ENCODE data around the gene DTNA. TPM values are rescaled to one million over a fixed set of nuclear protein-coding genes. Genes with fewer than 3 reads are reported as not detected.

The DTNA gene
- total and polyA plus RNA-seq, 2 of the 8 experiments (the other 6 are each of a cell fraction or from before 2014, with no cell fraction given) = 30.2 to 32.7 TPM

GRCh38 chr18:34757666-34758065 lies 47.6 kb downstream of the DTNA start (continued):
- TF ChIP-seq, protein P1, sequence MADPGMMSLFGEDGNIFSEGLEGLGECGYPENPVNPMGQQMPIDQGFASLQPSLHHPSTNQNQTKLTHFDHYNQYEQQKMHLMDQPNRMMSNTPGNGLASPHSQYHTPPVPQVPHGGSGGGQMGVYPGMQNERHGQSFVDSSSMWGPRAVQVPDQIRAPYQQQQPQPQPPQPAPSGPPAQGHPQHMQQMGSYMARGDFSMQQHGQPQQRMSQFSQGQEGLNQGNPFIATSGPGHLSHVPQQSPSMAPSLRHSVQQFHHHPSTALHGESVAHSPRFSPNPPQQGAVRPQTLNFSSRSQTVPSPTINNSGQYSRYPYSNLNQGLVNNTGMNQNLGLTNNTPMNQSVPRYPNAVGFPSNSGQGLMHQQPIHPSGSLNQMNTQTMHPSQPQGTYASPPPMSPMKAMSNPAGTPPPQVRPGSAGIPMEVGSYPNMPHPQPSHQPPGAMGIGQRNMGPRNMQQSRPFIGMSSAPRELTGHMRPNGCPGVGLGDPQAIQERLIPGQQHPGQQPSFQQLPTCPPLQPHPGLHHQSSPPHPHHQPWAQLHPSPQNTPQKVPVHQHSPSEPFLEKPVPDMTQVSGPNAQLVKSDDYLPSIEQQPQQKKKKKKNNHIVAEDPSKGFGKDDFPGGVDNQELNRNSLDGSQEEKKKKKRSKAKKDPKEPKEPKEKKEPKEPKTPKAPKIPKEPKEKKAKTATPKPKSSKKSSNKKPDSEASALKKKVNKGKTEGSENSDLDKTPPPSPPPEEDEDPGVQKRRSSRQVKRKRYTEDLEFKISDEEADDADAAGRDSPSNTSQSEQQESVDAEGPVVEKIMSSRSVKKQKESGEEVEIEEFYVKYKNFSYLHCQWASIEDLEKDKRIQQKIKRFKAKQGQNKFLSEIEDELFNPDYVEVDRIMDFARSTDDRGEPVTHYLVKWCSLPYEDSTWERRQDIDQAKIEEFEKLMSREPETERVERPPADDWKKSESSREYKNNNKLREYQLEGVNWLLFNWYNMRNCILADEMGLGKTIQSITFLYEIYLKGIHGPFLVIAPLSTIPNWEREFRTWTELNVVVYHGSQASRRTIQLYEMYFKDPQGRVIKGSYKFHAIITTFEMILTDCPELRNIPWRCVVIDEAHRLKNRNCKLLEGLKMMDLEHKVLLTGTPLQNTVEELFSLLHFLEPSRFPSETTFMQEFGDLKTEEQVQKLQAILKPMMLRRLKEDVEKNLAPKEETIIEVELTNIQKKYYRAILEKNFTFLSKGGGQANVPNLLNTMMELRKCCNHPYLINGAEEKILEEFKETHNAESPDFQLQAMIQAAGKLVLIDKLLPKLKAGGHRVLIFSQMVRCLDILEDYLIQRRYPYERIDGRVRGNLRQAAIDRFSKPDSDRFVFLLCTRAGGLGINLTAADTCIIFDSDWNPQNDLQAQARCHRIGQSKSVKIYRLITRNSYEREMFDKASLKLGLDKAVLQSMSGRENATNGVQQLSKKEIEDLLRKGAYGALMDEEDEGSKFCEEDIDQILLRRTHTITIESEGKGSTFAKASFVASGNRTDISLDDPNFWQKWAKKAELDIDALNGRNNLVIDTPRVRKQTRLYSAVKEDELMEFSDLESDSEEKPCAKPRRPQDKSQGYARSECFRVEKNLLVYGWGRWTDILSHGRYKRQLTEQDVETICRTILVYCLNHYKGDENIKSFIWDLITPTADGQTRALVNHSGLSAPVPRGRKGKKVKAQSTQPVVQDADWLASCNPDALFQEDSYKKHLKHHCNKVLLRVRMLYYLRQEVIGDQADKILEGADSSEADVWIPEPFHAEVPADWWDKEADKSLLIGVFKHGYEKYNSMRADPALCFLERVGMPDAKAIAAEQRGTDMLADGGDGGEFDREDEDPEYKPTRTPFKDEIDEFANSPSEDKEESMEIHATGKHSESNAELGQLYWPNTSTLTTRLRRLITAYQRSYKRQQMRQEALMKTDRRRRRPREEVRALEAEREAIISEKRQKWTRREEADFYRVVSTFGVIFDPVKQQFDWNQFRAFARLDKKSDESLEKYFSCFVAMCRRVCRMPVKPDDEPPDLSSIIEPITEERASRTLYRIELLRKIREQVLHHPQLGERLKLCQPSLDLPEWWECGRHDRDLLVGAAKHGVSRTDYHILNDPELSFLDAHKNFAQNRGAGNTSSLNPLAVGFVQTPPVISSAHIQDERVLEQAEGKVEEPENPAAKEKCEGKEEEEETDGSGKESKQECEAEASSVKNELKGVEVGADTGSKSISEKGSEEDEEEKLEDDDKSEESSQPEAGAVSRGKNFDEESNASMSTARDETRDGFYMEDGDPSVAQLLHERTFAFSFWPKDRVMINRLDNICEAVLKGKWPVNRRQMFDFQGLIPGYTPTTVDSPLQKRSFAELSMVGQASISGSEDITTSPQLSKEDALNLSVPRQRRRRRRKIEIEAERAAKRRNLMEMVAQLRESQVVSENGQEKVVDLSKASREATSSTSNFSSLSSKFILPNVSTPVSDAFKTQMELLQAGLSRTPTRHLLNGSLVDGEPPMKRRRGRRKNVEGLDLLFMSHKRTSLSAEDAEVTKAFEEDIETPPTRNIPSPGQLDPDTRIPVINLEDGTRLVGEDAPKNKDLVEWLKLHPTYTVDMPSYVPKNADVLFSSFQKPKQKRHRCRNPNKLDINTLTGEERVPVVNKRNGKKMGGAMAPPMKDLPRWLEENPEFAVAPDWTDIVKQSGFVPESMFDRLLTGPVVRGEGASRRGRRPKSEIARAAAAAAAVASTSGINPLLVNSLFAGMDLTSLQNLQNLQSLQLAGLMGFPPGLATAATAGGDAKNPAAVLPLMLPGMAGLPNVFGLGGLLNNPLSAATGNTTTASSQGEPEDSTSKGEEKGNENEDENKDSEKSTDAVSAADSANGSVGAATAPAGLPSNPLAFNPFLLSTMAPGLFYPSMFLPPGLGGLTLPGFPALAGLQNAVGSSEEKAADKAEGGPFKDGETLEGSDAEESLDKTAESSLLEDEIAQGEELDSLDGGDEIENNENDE (IDR thresholded peaks at IDR 0.05; ENCODE audit: insufficient replicate concordance, low read length) = no peak
- TF ChIP-seq POU5F1 (IDR thresholded peaks at IDR 0.05; ENCODE audit: low read depth, low read length) (no peak), CTCF (IDR thresholded peaks at IDR 0.05; ENCODE audit: control extremely low read depth in 1 of 3, insufficient read depth in 1 of 3, low read depth in 1 of 3, low read length in 3 of 3) (no peak), GTF2F1 (IDR thresholded peaks at IDR 0.05; ENCODE audit: borderline replicate concordance, low read depth, low read length) (no peak), CTBP2 (IDR thresholded peaks at IDR 0.05; ENCODE audit: borderline replicate concordance, insufficient read depth, insufficient read length, low read length) (no peak), FOSL1 (IDR thresholded peaks at IDR 0.05; ENCODE audit: insufficient read depth, low read depth, low read length) (no peak), POLR2AphosphoS5 (IDR thresholded peaks at IDR 0.05; ENCODE audit: low read depth, low read length) (no peak), RBBP5 (IDR thresholded peaks at IDR 0.05; ENCODE audit: borderline replicate concordance, low read depth, low read length) (no peak), NANOG (IDR thresholded peaks at IDR 0.05; ENCODE audit: insufficient read depth, low read depth, low read length, poor library complexity, severe bottlenecking) (no peak)
